IMR-90 (cell line): ENCODE results near the gene CGREF1. TPM values are rescaled to one million over a fixed set of nuclear protein-coding genes. Genes with fewer than 3 reads are reported as not detected.

ENCODE experiments used
- ATAC-seq: fragments of 200-7000 bp; cut with Tn5 transposase; 2 replicates; pipeline ENCODE4 v1.9.1; 2020; ENCODE audit warnings: low read depth, mild to moderate bottlenecking, moderate library complexity
- BruUV-seq: library from RNA; stranded (reverse); fragments of 400-500 nt; replicated peaks from 2 replicates; lab custom pipeline; 2021; lab: Mats Ljungman, UMichigan
- CTCF ChIA-PET: fragments of 300-600 bp; formaldehyde crosslinking; extraction: SDS; loops from one replicate; lab custom pipeline; 2021; ENCODE audit warnings: antibody characterized with exemption; lab: Yijun Ruan, JAX
- POLR2A ChIA-PET: fragments of 300-600 bp; sonication (Branson Sonifier 250); formaldehyde crosslinking; loops from one replicate; lab custom pipeline; 2022; ENCODE audit warnings: antibody characterized with exemption; ENCODE audit not compliant: unreplicated experiment; lab: Charles Lee
- DNase-seq: peaks from one replicate; pipeline ENCODE4 v3.0.0; 2013
- H2AFZ ChIP-seq: replicated peaks from 2 replicates; pipeline ENCODE3; 2013; ENCODE audit warnings: low read length, mild to moderate bottlenecking; ENCODE audit not compliant: poor library complexity
- H2AK5ac ChIP-seq: 2 replicates; pipeline ENCODE4 v1.6.1; 2013; ENCODE audit warnings: low read depth, low read length, inconsistent platforms
- H2AK9ac ChIP-seq: replicated peaks from 2 replicates; pipeline ENCODE3; 2013; ENCODE audit warnings: mild to moderate bottlenecking, low read depth, low read length, moderate library complexity; ENCODE audit not compliant: poor library complexity
- H2BK120ac ChIP-seq: 2 replicates; pipeline ENCODE4 v1.6.1; 2013; ENCODE audit warnings: low read depth, low read length, inconsistent platforms
- H2BK15ac ChIP-seq: 3 replicates; pipeline ENCODE4 v1.6.1; 2013; ENCODE audit warnings: low read depth, low read length, inconsistent platforms
- H2BK20ac ChIP-seq: 2 replicates; pipeline ENCODE4 v1.6.1; 2013; ENCODE audit warnings: low read depth, mild to moderate bottlenecking, inconsistent platforms, low read length, moderate library complexity
- H2BK5ac ChIP-seq: 2 replicates; pipeline ENCODE4 v1.6.1; 2013; ENCODE audit warnings: mild to moderate bottlenecking, low read depth, low read length, inconsistent platforms; ENCODE audit not compliant: poor library complexity, severe bottlenecking
- H3K14ac ChIP-seq: replicated peaks from 2 replicates; pipeline ENCODE4 v1.6.1; 2013; ENCODE audit warnings: low read depth, low read length, inconsistent platforms
- H3K18ac ChIP-seq: 2 replicates; pipeline ENCODE4 v1.6.1; 2013; ENCODE audit warnings: low read depth, low read length, control low read depth
- H3K23ac ChIP-seq: 2 replicates; pipeline ENCODE4 v1.6.1; 2013; ENCODE audit warnings: low read depth, low read length, inconsistent platforms
- H3K27ac ChIP-seq: 2 replicates; pipeline ENCODE4 v1.5.1; 2013; ENCODE audit warnings: mild to moderate bottlenecking, control low read depth, low read length; ENCODE audit not compliant: insufficient read depth
- H3K27me3 ChIP-seq: 2 replicates; pipeline ENCODE4 v1.6.1; 2013; ENCODE audit warnings: low read length; ENCODE audit not compliant: control insufficient read depth, insufficient read depth
- H3K36me3 ChIP-seq: 2 replicates; pipeline ENCODE4 v1.6.1; 2013; ENCODE audit warnings: low read length, mixed read lengths; ENCODE audit not compliant: control insufficient read depth, insufficient read depth
- H3K4ac ChIP-seq: 2 replicates; pipeline ENCODE4 v1.6.1; 2013; ENCODE audit warnings: low read depth, low read length, inconsistent platforms
- H3K4me1 ChIP-seq: 2 replicates; pipeline ENCODE4 v1.6.1; 2013; ENCODE audit warnings: low read length, mixed read lengths; ENCODE audit not compliant: control insufficient read depth, insufficient read depth
- H3K4me2 ChIP-seq: 2 replicates; pipeline ENCODE4 v1.6.1; 2013; ENCODE audit warnings: low read depth, mild to moderate bottlenecking, control low read depth, low read length, moderate library complexity
- H3K4me3 ChIP-seq: 2 replicates; pipeline ENCODE4 v1.5.1; 2013; ENCODE audit warnings: low read depth, mild to moderate bottlenecking, control low read depth, low read length, moderate library complexity; ENCODE audit not compliant: insufficient read depth
- H3K56ac ChIP-seq: 2 replicates; pipeline ENCODE4 v1.6.1; 2013; ENCODE audit warnings: low read length, inconsistent platforms; ENCODE audit not compliant: insufficient read depth; ENCODE audit errors: extremely low read depth
- H3K79me1 ChIP-seq, 2 experiments: 2 replicates each; pipeline ENCODE4 v1.6.1; 2013; ENCODE audit warnings: low read length in 2 of 2, inconsistent platforms in 1 of 2, low read depth in 1 of 2
- H3K9ac ChIP-seq: 2 replicates; pipeline ENCODE4 v1.6.1; 2013; ENCODE audit warnings: low read depth, low read length, control low read depth
- H3K9me1 ChIP-seq: 2 replicates; pipeline ENCODE4 v1.6.1; 2013; ENCODE audit warnings: low read length, inconsistent platforms; ENCODE audit not compliant: insufficient read depth
- H3K9me3 ChIP-seq: 2 replicates; pipeline ENCODE4 v1.6.1; 2013; ENCODE audit warnings: low read length; ENCODE audit not compliant: control insufficient read depth, insufficient read depth
- H4K20me1 ChIP-seq: 2 replicates; pipeline ENCODE4 v1.6.1; 2013; ENCODE audit warnings: low read length, inconsistent platforms; ENCODE audit not compliant: insufficient read depth
- H4K5ac ChIP-seq: 2 replicates; pipeline ENCODE4 v1.6.1; 2013; ENCODE audit warnings: mild to moderate bottlenecking, low read depth, low read length, control low read depth
- H4K8ac ChIP-seq, 2 experiments: 2 replicates each; pipeline ENCODE4 v1.6.1; 2013; ENCODE audit warnings: low read depth in 2 of 2, low read length in 2 of 2, control low read depth in 1 of 2, inconsistent platforms in 1 of 2
- H4K91ac ChIP-seq: 2 replicates; pipeline ENCODE4 v1.6.1; 2013; ENCODE audit warnings: low read depth, low read length, inconsistent platforms; ENCODE audit not compliant: insufficient read depth
- CEBPB ChIP-seq: IDR thresholded peaks from 2 replicates; pipeline ENCODE4 v1.6.1; 2012; ENCODE audit warnings: low read depth, low read length, improper control_type of control experiment
- CHD1 ChIP-seq: IDR thresholded peaks from 2 replicates; pipeline ENCODE4 v1.6.1; 2012; ENCODE audit warnings: low read depth, low read length, improper control_type of control experiment
- CTCF ChIP-seq: conservative IDR thresholded peaks from 2 replicates; pipeline ENCODE4 v1.5.1; 2012; ENCODE audit warnings: mild to moderate bottlenecking, low read depth, low read length, improper control_type of control experiment
- FOS ChIP-seq: fragments of 150-350 bp; IDR thresholded peaks from 2 replicates; pipeline ENCODE4 v1.6.1; 2016; ENCODE audit warnings: low read depth, low read length
- MAFK ChIP-seq: IDR thresholded peaks from 2 replicates; pipeline ENCODE4 v1.6.1; 2012; ENCODE audit warnings: low read depth, low read length, improper control_type of control experiment
- MAZ ChIP-seq: IDR thresholded peaks from 2 replicates; pipeline ENCODE4 v1.6.1; 2012; ENCODE audit warnings: low read depth, mild to moderate bottlenecking, low read length, improper control_type of control experiment, moderate library complexity, borderline replicate concordance
- MXI1 ChIP-seq: IDR thresholded peaks from 2 replicates; pipeline ENCODE4 v1.6.1; 2012; ENCODE audit warnings: low read depth, mild to moderate bottlenecking, low read length, moderate library complexity, borderline replicate concordance
- NFE2L2 ChIP-seq: fragments of 150-350 bp; IDR thresholded peaks from 2 replicates; pipeline ENCODE4 v1.6.1; 2016; ENCODE audit warnings: low read depth, mild to moderate bottlenecking, low read length
- POLR2A ChIP-seq: IDR thresholded peaks from 2 replicates; pipeline ENCODE4 v1.6.1; 2012; ENCODE audit warnings: mild to moderate bottlenecking, low read depth, low read length
- RAD21 ChIP-seq: IDR thresholded peaks from 2 replicates; pipeline ENCODE4 v1.6.1; 2012; ENCODE audit warnings: low read length, improper control_type of control experiment
- RCOR1 ChIP-seq: IDR thresholded peaks from 2 replicates; pipeline ENCODE4 v1.6.1; 2012; ENCODE audit warnings: mild to moderate bottlenecking, low read length, improper control_type of control experiment; ENCODE audit not compliant: insufficient replicate concordance
- RFX5 ChIP-seq: IDR thresholded peaks from 2 replicates; pipeline ENCODE4 v1.8.0; 2012; ENCODE audit warnings: low read depth, mild to moderate bottlenecking, low read length, moderate library complexity
- SMC3 ChIP-seq: fragments of 150-350 bp; IDR thresholded peaks from 2 replicates; pipeline ENCODE4 v1.6.1; 2016; ENCODE audit warnings: low read depth, mild to moderate bottlenecking, antibody characterized with exemption, low read length, moderate library complexity
- WGBS, 2 experiments: methylation state at CpG; one replicate each; pipeline versions ENCODE4 v1.1.5 to v1.1.7; 2013; ENCODE audit warnings: missing lambda C conversion rate in 2 of 2; ENCODE audit not compliant: insufficient read length in 1 of 2; ENCODE audit errors: extremely low coverage in 2 of 2; 5-methylcytosine and 5-hydroxymethylcytosine counted together
- dilution Hi-C: fragments of 300-500 bp; cut with HindIII; formaldehyde crosslinking; loops from one replicate; pipeline ENCODE4 v1.14.3; 2018; ENCODE audit warnings: low sequenced_read_pairs; ENCODE audit not compliant: unreplicated experiment
- in situ Hi-C: fragments of 300-500 bp; cut with MboI; formaldehyde crosslinking; loops from 3 replicates; pipeline ENCODE4 v1.14.3; 2019; ENCODE audit warnings: low sequenced_read_pairs, inconsistent platforms, mixed read lengths
- intact Hi-C: fragments of 100-400 bp; cut with micrococcal nuclease; formaldehyde crosslinking; loops from 2 replicates; pipeline ENCODE4 v1.10.0; 2022
- polyA plus RNA-seq, 3 experiments: library from polyadenylated mRNA; depleted of rRNA; stranded (reverse); fragments of >200 nt; gene quantifications; 2 replicates each; pipeline ENCODE4 v1.2.3, GENCODE V29; 2012; ENCODE audit warnings: low replicate concordance in 1 of 3
- total RNA-seq: library from RNA; depleted of rRNA; stranded (reverse); fragments of >200 nt; gene quantifications from 2 replicates; pipeline ENCODE4 v1.2.3, GENCODE V29; 2012
- TF ChIP-seq, protein P1 (sequence below): fragments of 150-350 bp; IDR thresholded peaks from 2 replicates; pipeline ENCODE4 v1.6.1; 2017; ENCODE audit warnings: mild to moderate bottlenecking, antibody characterized with exemption, low read length, low read depth

CGREF1 gene
- total and polyA plus RNA-seq, 2 of the 4 experiments (the other 2 are of a cell fraction): 0.54 to 1.3 TPM

- dilution Hi-C loops: no loop called here
- H3K79me1 ChIP-seq: no peaks in the 10 kb centered on the region
- H3K9me1 ChIP-seq: 0 out of 2 replicates have a peak, but pooled peaks cover 4% of the 10 kb centered on the region
- BruUV-seq: no TSS peak
- peaks cover 1% of the 10 kb centered on the region; the same call in 1 of the 2 replicates for H3K4me1 ChIP-seq
- TF ChIP-seq NFE2L2 (no peak), POLR2A (no peak), CHD1 (no peak), CTCF (no peak), RAD21 (no peak), FOS (no peak), MAZ (no peak), RFX5 (no peak), RCOR1 (no peak), SMC3 (no peak), MXI1 (no peak), MAFK (no peak), CEBPB (no peak)
- TF ChIP-seq, protein P1, sequence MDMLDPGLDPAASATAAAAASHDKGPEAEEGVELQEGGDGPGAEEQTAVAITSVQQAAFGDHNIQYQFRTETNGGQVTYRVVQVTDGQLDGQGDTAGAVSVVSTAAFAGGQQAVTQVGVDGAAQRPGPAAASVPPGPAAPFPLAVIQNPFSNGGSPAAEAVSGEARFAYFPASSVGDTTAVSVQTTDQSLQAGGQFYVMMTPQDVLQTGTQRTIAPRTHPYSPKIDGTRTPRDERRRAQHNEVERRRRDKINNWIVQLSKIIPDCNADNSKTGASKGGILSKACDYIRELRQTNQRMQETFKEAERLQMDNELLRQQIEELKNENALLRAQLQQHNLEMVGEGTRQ: no peak
- H3K4me2 ChIP-seq: no peak overlapping the region
- no peak for DNase-seq
- H2BK5ac ChIP-seq: no peak overlapping the region
- H3K4ac ChIP-seq: no peak overlapping the region
- H4K8ac ChIP-seq: no peak overlapping the region
- H3K18ac ChIP-seq: no peak overlapping the region
- no peak overlapping the region for H4K5ac ChIP-seq
- peaks cover 7% of the 10 kb centered on the region; the same call in 1 of the 2 replicates for H3K36me3 ChIP-seq
- no peak overlapping the region for H3K4me3 ChIP-seq
- no peak overlapping the region for H4K91ac ChIP-seq
- H4K20me1 ChIP-seq: peaks cover 1% of the 10 kb centered on the region
- H2AK9ac ChIP-seq: no peak overlapping the region
- no peak overlapping the region for H2AFZ ChIP-seq
- no peak overlapping the region for H3K14ac ChIP-seq
- intact Hi-C loops: no loop called here
- no peak overlapping the region for H3K9ac ChIP-seq
- peaks cover 33% of the 10 kb centered on the region for H3K27me3 ChIP-seq
- peaks cover 6% of the 10 kb centered on the region; the same call in 1 of the 2 replicates for H3K9me3 ChIP-seq
- no peak overlapping the region for H2BK120ac ChIP-seq
- no peak overlapping the region for H2BK15ac ChIP-seq
- ChIA-PET POLR2A (no interaction called here), CTCF (interaction anchor here (1.4 kb wide), 1 partner anchor 9 kb away, joined by 9 read pairs; no protein-coding TSS in a partner anchor)
- WGBS, 2 experiments: 100% methylated on average over 1 of the region's 3 CpGs; no CpG with 5 or more reads in 1 of the 2 experiments
- H3K27ac ChIP-seq: no peak overlapping the region
- no peak overlapping the region for H2AK5ac ChIP-seq
- no peak for ATAC-seq
- H2BK20ac ChIP-seq: no peak overlapping the region
- no peak overlapping the region for H3K23ac ChIP-seq
- in situ Hi-C loops: no loop called here
- no peak overlapping the region for H3K56ac ChIP-seq
These were observed 6.2 kb upstream of the CGREF1 start for GRCh38 chr2:27125104-27125503.
